ENCODE measurements around the gene RPLP2.

The RPLP2 gene

GRCh38 chr11:772429-773390, 37.1 kb upstream of the RPLP2 start:
- Histone ChIP-seq H3K4me3 (ENCODE audit: low read length) (no peak overlapping the region), H3K56ac (ENCODE audit: low read length) (no peak overlapping the region), H4K5ac (ENCODE audit: low read length) (no peak overlapping the region), H2BK120ac (ENCODE audit: low read depth, low read length) (no peak overlapping the region), H3K23ac (ENCODE audit: low read length) (no peak overlapping the region), H3K9ac (ENCODE audit: low read length) (no peak overlapping the region), H3K4ac (ENCODE audit: low read depth, low read length) (no peak overlapping the region), H3K36me3 (ENCODE audit: control insufficient read depth, insufficient read depth, low read length) (peaks cover 2% of the 10 kb centered on the region), H3K27me3 (ENCODE audit: insufficient read depth, low read length, poor library complexity) (no peaks in the 10 kb centered on the region), H3K4me2 (ENCODE audit: low read length) (no peak overlapping the region), H2BK5ac (ENCODE audit: low read length) (no peak overlapping the region), H3K18ac (ENCODE audit: low read length) (no peak overlapping the region), H3K79me1 (ENCODE audit: low read length) (peaks cover 13% of the 10 kb centered on the region), H3K4me1 (ENCODE audit: control insufficient read depth, low read depth, low read length) (no peaks in the 10 kb centered on the region), H4K8ac (ENCODE audit: low read depth, low read length) (no peak overlapping the region), H2BK15ac (replicated peaks; ENCODE audit: low read depth) (no peak overlapping the region), H3K79me2 (ENCODE audit: control insufficient read depth, insufficient read depth, low read length) (peaks cover 22% of the 10 kb centered on the region), H2AK5ac (ENCODE audit: low read length) (no peak overlapping the region), H3K27ac (ENCODE audit: low read depth, low read length) (no peak overlapping the region)
- no CpG with 5 or more reads among the region's 34 CpGs for WGBS (ENCODE audit: extremely low coverage, insufficient coverage, low lambda C conversion rate)
- DNase-seq: no peak

- no CpG with 5 or more reads among the region's 5 CpGs for WGBS (ENCODE audit: extremely low coverage, insufficient coverage, low lambda C conversion rate)
- H3K23ac ChIP-seq (ENCODE audit: low read length): no peak overlapping the region
- H4K5ac ChIP-seq (ENCODE audit: low read length): no peak overlapping the region
- H3K4ac ChIP-seq (ENCODE audit: low read depth, low read length): no peak overlapping the region
- no peak overlapping the region for H3K4me3 ChIP-seq (ENCODE audit: low read length)
- peaks cover 22% of the 10 kb centered on the region for H3K79me2 ChIP-seq (ENCODE audit: control insufficient read depth, insufficient read depth, low read length)
- no peak overlapping the region for H3K27ac ChIP-seq (ENCODE audit: low read depth, low read length)
- H3K79me1 ChIP-seq (ENCODE audit: low read length): peaks cover 13% of the 10 kb centered on the region
- H3K36me3 ChIP-seq (ENCODE audit: control insufficient read depth, insufficient read depth, low read length): peaks cover 2% of the 10 kb centered on the region
- no peak overlapping the region for H2BK120ac ChIP-seq (ENCODE audit: low read depth, low read length)
- no peak overlapping the region for H3K56ac ChIP-seq (ENCODE audit: low read length)
- no peaks in the 10 kb centered on the region for H3K27me3 ChIP-seq (ENCODE audit: insufficient read depth, low read length, poor library complexity)
- no peak overlapping the region for H2BK15ac ChIP-seq (replicated peaks; ENCODE audit: low read depth)
- H3K4me1 ChIP-seq (ENCODE audit: control insufficient read depth, low read depth, low read length): no peaks in the 10 kb centered on the region
- H3K4me2 ChIP-seq (ENCODE audit: low read length): no peak overlapping the region
- H3K18ac ChIP-seq (ENCODE audit: low read length): no peak overlapping the region
- no peak for DNase-seq
- no peak overlapping the region for H2BK5ac ChIP-seq (ENCODE audit: low read length)
- no peak overlapping the region for H2AK5ac ChIP-seq (ENCODE audit: low read length)
- no peak overlapping the region for H3K9ac ChIP-seq (ENCODE audit: low read length)
- no peak overlapping the region for H4K8ac ChIP-seq (ENCODE audit: low read depth, low read length)
Measured at GRCh38 chr11:773425-773824, 36.3 kb upstream of the RPLP2 start.

DNA sequence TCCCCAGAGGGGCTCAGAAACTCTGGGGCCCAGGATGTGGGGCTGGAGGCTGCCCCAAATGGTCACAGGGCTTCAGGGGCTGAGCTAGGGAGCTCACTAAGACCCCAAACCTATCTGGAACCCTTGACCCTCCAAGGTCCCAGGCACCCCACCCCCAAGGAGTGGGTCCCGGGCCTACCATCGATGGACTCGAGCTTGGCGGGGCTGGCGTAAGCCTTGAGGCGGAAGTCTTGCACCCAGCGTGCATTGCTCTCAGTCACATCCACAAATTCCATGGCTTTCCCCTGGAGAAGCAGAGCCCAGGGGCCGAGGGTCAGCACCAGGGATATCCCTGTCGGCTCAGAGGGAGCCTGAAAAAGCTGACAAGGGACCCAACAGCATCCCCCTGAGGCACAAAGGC, 35.9 kb upstream of the RPLP2 start:
- WGBS (ENCODE audit: extremely low coverage, insufficient coverage, low lambda C conversion rate): no CpG with 5 or more reads among the region's 9 CpGs

DNA sequence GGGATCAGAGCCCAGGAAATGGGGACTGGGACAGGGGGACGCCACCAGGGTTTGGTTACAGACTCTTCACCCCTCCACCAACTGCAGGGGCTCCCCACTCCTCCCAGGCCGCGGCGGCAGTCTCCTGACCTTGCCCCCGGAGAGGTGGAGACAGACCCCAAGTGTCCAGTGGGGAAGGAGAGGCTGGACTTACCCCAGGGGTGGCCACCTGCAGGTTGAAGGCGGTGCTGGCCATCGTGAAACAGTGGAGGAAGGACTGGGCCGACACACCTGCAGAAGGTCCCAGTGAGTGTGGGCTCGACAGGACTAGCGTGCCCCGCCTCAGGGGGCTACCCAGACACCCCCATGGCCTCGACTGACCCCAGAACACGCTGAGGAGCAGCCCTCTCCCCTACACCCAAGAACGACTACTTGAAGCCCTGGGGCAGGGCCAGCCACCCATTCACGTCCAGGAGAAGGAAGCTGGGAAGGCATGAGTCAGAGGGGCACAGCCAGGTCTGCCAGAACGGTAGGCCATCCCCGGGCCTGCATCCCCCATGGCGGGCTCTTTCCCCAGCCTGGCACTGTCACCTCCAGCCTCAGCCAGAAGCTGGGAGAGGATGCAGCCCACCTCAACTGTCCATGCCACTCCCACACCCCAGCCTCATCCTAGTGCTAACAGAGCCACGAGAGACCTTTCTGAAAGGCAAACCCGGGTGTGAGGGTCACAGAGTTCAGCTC, 34.7 kb upstream of the RPLP2 start:
- Histone ChIP-seq H3K4ac (ENCODE audit: low read depth, low read length) (no peak overlapping the region), H3K23ac (ENCODE audit: low read length) (no peak overlapping the region), H3K27me3 (ENCODE audit: insufficient read depth, low read length, poor library complexity) (no peaks in the 10 kb centered on the region), H2BK120ac (ENCODE audit: low read depth, low read length) (no peak overlapping the region), H2AK5ac (ENCODE audit: low read length) (no peak overlapping the region), H3K4me1 (ENCODE audit: control insufficient read depth, low read depth, low read length) (no peaks in the 10 kb centered on the region), H3K79me1 (ENCODE audit: low read length) (peaks cover 13% of the 10 kb centered on the region), H2BK5ac (ENCODE audit: low read length) (no peak overlapping the region), H2BK15ac (replicated peaks; ENCODE audit: low read depth) (no peak overlapping the region), H3K79me2 (ENCODE audit: control insufficient read depth, insufficient read depth, low read length) (peaks cover 22% of the 10 kb centered on the region), H3K56ac (ENCODE audit: low read length) (peak overlapping the region; percentile 8), H3K18ac (ENCODE audit: low read length) (no peak overlapping the region), H4K5ac (ENCODE audit: low read length) (no peak overlapping the region), H3K27ac (ENCODE audit: low read depth, low read length) (no peak overlapping the region), H3K4me2 (ENCODE audit: low read length) (no peak overlapping the region), H3K36me3 (ENCODE audit: control insufficient read depth, insufficient read depth, low read length) (peaks cover 2% of the 10 kb centered on the region), H4K8ac (ENCODE audit: low read depth, low read length) (no peak overlapping the region), H3K9ac (ENCODE audit: low read length) (no peak overlapping the region), H3K4me3 (ENCODE audit: low read length) (no peak overlapping the region)
- DNase-seq: no peak
- no CpG with 5 or more reads among the region's 20 CpGs for WGBS (ENCODE audit: extremely low coverage, insufficient coverage, low lambda C conversion rate)

More for the DNA sequence above, 35.9 kb upstream of the RPLP2 start:
- no peak overlapping the region for H3K4me2 ChIP-seq (ENCODE audit: low read length)
- peaks cover 2% of the 10 kb centered on the region for H3K36me3 ChIP-seq (ENCODE audit: control insufficient read depth, insufficient read depth, low read length)
- H3K79me2 ChIP-seq (ENCODE audit: control insufficient read depth, insufficient read depth, low read length): peaks cover 22% of the 10 kb centered on the region
- H3K27ac ChIP-seq (ENCODE audit: low read depth, low read length): no peak overlapping the region
- H3K23ac ChIP-seq (ENCODE audit: low read length): no peak overlapping the region
- H3K79me1 ChIP-seq (ENCODE audit: low read length): peaks cover 13% of the 10 kb centered on the region
- H2BK5ac ChIP-seq (ENCODE audit: low read length): no peak overlapping the region
- H3K4me1 ChIP-seq (ENCODE audit: control insufficient read depth, low read depth, low read length): no peaks in the 10 kb centered on the region
- no peak overlapping the region for H4K8ac ChIP-seq (ENCODE audit: low read depth, low read length)
- no peak overlapping the region for H2BK120ac ChIP-seq (ENCODE audit: low read depth, low read length)
- no peak overlapping the region for H3K4me3 ChIP-seq (ENCODE audit: low read length)
- H2AK5ac ChIP-seq (ENCODE audit: low read length): no peak overlapping the region
- H3K56ac ChIP-seq (ENCODE audit: low read length): no peak overlapping the region
- no peak for DNase-seq
- H3K18ac ChIP-seq (ENCODE audit: low read length): no peak overlapping the region
- no peak overlapping the region for H3K9ac ChIP-seq (ENCODE audit: low read length)
- no peaks in the 10 kb centered on the region for H3K27me3 ChIP-seq (ENCODE audit: insufficient read depth, low read length, poor library complexity)
- no peak overlapping the region for H3K4ac ChIP-seq (ENCODE audit: low read depth, low read length)
- H2BK15ac ChIP-seq (replicated peaks; ENCODE audit: low read depth): no peak overlapping the region
- H4K5ac ChIP-seq (ENCODE audit: low read length): no peak overlapping the region

- H3K18ac ChIP-seq (ENCODE audit: low read length): no peak overlapping the region
- no CpG with 5 or more reads among the region's 11 CpGs for WGBS (ENCODE audit: extremely low coverage, insufficient coverage, low lambda C conversion rate)
- H3K27me3 ChIP-seq (ENCODE audit: insufficient read depth, low read length, poor library complexity): no peaks in the 10 kb centered on the region
Measured at GRCh38 chr11:776263-776560, 33.6 kb upstream of the RPLP2 start.

More at GRCh38 chr11:776263-776560, 33.6 kb upstream of the RPLP2 start:
- H3K4me1 ChIP-seq (ENCODE audit: control insufficient read depth, low read depth, low read length): no peaks in the 10 kb centered on the region
- peak overlapping the region; percentile 71 for H3K4me3 ChIP-seq (ENCODE audit: low read length)
- no peak overlapping the region for H2AK5ac ChIP-seq (ENCODE audit: low read length)
- peak overlapping the region; percentile 74 for H3K4me2 ChIP-seq (ENCODE audit: low read length)
- no peak for DNase-seq
- H3K79me1 ChIP-seq (ENCODE audit: low read length): peaks cover 13% of the 10 kb centered on the region
- no peak overlapping the region for H3K23ac ChIP-seq (ENCODE audit: low read length)
- no peak overlapping the region for H3K4ac ChIP-seq (ENCODE audit: low read depth, low read length)
- H3K56ac ChIP-seq (ENCODE audit: low read length): peak overlapping the region; percentile 92
- H3K79me2 ChIP-seq (ENCODE audit: control insufficient read depth, insufficient read depth, low read length): peaks cover 22% of the 10 kb centered on the region
- H4K8ac ChIP-seq (ENCODE audit: low read depth, low read length): no peak overlapping the region
- no peak overlapping the region for H3K27ac ChIP-seq (ENCODE audit: low read depth, low read length)
- no peak overlapping the region for H2BK120ac ChIP-seq (ENCODE audit: low read depth, low read length)
- no peaks in the 10 kb centered on the region for H3K36me3 ChIP-seq (ENCODE audit: control insufficient read depth, insufficient read depth, low read length)
- no peak overlapping the region for H4K5ac ChIP-seq (ENCODE audit: low read length)
- H2BK15ac ChIP-seq (replicated peaks; ENCODE audit: low read depth): no peak overlapping the region
- no peak overlapping the region for H2BK5ac ChIP-seq (ENCODE audit: low read length)
- H3K9ac ChIP-seq (ENCODE audit: low read length): peak overlapping the region; percentile 91

All from mesendoderm (in vitro differentiated cells).